ENCODE data around the gene GPRC5C.

Gene GPRC5C

DNA sequence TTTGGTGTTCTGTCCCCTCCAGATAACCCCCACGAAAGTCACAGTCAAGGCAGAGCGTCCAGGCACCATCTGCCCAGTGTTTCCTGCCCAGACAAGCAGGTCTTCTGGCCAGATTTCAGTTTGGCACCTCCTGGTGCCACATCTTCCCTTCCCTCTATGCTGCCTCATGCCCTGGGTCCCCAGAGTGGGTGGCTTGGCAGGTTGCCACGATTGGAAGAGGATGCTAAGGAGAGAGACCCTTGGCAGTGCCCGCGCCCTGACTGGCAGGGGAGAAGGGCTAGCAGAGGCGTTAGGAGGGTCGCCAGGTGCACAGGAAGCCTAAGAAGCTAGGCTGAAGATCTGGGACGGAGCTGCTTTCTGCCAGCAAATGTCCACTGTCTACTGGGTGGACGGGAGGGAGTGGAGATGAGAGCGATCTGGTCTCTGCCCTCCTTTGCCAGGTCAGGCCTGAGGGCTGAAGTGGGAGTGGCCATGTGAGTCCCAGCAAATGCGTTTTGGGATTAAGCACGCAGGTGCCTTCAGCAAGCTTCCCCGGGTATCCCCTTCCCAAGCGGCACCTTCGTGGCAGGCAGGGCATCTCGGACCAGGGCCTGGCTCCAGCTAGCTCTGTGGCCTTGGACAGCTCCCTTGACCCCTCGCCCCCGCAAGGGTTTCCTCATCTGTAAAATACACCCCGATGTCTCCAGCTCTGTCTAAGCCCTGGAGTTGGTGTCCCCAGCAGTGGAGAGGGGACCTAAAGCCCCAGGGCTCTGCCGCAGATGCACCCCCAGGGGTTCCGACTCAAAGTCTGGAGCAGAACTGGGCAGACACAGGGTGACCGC lies 21.2 kb downstream of the GPRC5C start:
- no peak for DNase-seq

DNA sequence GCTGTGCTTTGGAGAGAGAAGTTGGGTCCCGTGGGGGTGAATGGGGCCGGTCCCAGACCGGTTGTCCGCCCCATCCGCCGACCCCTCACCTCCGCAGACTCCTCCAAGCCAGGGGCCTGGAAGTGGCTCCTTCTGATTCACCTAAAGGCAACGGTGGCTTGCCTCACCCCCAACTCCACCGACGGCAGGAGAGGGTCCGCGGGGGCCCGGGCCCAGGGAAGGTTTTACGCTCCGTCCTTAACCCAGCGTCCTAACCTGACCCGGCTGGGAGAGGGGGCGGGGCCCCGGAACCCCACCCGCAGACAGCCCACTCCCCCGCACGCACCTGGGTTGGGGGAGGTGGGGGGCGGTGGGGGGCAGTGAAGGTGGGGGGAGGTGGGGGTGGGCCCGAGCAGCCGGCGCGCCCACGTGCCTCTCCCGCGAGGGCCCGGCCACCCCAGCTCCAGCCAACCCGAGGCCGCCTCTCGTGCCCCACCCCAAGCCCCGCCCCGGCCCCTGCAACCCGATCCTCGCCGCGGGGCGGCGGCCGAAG lies 21.8 kb downstream of the GPRC5C start:
- peak; percentile 48 for DNase-seq

DNA sequence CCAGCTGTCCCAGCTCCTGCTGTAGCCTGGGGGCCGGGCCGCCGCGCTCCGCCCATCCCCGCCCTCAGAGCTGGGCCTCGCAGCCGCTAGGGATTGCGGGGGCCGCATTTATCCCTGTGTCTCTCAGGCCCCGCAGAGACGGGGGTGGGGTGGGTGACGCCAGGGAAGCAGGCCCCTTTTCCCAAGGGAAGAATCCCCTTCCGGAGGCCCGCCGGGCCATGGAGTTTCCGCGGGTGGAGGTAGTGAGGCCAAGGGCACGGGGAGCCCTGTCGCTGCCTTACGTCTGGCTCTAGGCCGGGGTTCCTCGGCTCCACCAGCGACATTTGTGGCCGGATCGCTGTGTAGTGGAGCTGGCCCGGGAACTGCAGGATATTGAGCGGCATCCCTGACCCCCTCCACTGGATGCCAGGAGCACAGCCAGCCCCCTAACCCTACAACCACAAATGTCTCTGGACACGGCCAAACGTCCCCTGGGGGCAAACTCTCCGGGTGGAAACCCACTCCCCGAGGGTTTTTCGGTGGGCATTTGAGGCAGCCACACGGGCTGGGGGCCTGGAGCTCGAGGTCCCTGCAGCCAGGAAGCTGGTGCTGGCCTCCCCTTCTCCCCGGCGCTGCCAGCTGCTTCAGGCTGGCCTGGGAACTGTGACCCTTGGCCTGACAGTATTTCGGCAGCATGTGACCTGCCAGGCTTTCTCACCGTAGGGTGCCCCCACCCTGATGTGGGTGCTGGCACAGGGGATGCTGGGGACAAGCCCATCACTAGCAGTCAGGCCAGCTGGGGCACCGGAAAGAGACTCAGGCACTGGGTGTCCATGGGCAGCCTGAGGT lies 22.5 kb downstream of the GPRC5C start:
- DNase-seq, result no peak

DNA sequence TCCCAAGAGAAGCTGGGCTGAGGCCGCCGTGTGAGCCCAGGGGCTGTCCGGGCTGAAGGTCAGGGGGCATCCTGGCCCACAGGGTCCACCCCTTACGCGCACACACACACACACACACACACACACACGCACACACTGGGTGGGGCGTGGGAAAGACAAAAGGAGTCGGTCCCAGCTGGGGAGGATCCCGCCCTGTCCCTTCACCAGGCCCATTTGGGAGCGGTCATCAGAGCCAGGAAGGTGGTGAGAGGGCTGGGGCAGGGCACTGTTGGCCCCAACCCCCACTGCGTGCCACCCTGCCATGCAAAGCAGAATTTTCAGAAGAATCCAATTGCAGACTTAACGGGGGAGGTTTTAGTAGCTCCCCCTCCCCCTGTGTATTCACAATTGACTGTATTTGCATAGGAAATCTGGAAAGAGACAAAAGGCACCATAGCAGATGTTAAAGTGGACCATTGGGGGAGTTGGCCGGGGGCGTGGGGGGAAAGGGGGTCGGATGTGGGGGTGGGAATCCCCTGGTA lies 23.2 kb downstream of the GPRC5C start:
- DNase-seq, result no peak

DNA sequence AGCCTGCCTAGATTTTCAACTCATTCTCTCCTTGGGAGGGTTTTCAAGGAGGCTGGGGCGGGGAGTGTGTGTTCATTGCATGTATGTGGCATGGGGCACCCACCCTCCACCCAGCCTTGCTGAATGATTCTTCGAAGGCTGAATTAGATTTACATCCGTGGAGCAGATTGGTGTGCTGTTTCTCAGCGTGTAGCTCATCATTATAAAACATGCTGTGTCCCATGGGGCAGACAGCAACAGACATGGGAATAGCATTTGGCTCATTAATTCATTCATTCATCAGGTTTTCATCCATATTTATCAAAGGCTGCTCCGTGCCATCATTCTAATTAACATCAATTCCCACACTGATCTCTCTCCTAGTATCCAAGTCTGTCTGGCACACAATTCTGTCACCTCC lies 23.9 kb downstream of the GPRC5C start:
- no peak for DNase-seq

DNA sequence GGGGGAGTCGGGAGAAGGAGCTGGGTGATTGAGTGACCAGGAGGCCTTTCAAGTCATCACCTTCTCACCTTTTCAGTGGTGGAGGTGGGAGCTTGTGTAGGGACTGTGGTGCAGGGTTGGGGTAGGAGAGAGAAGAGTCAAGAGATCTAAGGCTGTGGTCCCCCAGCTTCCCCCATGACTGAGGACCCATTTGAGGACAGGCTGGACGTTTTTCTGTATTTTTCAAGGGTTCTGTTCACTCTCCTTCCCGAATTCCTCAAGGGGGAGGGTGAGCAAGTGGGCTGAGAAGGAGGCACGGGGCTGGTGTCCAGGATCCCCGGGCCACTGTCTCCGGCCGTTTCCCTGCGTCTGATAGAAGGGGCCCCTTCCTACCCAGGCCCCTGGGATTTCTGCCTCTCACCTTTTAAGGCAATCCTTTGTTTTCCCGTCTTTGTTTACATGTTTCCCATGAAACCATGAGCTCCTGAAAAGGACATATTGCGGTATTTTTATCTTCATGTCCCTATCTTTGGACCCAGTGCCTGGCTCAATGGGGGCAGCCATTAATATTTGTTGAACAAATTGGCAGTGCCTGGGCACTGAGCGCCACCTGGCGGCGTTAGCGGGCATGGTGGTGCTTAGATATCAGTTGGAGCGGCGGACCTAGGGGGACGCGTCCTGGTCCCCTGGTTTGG lies 25.4 kb downstream of the GPRC5C start:
- DNase-seq, result peak; percentile 53

DNA sequence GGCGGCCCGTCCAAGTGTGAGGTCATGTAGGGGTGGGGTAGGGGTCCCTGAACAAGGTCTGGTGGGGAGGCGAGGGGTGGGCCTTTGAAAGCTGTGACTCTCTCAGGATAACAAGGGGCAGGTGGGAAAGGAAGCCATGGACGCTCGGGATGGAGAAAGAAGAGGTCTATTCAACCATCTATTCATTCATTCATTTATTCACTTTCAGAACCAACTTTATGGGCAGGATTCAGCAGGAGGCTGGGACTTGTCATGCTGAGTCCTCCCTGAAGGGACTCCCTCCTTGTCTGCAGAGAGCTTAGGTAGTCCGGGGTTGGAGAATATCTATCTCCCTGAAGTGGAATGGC lies 25.9 kb downstream of the GPRC5C start:
- no peak for DNase-seq

DNA sequence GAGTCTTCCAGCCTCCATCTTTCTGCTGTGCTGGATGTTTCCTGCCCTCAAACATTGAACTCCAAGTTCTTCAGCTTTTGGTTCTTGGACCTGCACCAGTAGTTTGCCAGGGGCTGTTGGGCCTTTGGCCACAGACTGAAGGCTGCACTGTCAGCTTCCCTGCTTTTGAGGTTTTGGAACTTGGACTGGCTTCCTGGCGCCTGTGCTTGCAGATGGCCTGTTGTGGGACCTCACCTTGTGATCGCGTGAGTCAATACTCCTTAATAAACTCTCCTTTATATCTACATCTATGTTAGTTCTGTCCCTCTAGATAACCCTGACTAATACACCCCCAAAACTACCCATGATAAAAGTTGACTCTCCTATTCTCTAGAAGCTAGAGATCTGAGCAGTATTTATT lies 26.9 kb downstream of the GPRC5C start:
- DNase-seq, result no peak

DNA sequence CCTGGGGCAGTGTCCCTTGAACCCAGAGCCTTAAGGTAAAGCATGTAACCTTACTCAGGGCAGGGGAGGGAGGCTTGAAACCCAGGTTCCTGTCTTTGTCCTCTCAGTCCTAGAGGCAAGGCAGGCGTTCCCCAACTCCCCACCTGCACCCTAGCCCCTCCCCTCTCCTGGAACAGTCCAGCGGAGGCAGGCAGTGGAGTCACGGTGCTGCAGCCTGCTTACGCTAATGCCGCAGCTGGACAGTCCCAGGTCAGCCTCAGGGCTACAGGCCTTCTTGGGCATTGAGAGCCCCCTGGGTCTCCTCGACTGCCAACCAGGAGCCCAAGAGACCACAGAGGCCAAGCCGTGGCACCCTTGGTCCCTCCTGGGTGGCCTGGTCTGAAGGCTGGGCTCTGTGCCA lies 27.7 kb downstream of the GPRC5C start:
- DNase-seq, result no peak

DNA sequence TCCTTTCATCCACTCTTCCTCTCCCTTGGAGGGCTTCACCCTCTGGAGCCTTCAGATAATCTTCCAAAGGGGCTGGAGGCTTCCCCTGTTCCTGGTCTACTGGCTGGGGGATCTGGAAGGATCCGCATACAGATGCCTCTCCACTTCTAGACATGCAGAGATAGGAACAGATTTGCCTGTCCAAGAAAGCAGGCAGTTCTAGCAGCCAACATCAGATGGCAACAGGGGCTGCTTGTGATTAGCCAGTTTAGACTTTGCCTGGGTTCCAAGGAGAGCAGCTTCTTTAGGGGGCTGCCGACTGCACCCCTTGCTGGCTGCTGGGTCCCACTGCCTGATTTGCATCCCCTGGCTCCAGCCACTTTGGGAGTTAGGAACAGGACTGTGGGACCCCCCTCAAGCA lies 28.4 kb downstream of the GPRC5C start:
- DNase-seq, result no peak

DNA sequence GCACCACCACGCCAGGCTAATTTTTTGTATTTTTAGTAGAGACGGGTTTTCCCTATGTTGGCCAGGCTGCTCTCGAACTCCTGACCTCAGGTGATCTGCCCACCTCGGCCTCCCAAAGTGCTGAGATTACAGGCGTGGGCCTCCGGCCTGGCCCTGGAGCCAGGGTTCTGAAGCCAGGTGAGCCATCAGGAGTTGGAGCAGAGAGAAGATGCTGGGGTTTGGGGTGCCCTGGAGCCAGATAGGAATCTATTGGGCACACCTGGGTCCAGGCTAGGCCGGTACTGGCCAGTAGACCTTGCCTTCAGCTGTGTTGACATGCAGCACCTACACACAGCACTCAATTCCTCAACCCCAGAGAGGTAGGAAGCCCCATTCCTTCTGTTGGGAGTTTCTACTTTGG lies 29.1 kb downstream of the GPRC5C start:
- no peak for DNase-seq

DNA sequence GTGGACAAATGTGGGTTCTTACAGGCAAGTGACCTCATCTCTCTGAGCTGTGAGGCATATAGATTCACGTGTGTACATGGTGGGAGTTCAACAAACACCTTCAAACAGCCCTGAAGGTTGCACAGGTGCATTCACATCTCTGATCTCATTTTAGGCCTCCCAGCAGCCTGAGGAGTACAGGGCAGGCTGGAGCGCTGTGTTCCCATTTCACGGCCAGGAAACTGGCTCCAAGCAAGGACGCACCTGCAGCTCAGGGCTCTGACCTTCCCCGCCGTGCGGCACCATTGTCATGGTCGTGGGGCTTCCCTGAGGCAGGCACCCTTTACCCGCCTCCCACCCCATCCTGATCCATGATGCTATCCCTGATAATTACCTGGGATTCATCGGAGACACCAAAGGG lies 29.7 kb downstream of the GPRC5C start:
- no peak for DNase-seq

DNA sequence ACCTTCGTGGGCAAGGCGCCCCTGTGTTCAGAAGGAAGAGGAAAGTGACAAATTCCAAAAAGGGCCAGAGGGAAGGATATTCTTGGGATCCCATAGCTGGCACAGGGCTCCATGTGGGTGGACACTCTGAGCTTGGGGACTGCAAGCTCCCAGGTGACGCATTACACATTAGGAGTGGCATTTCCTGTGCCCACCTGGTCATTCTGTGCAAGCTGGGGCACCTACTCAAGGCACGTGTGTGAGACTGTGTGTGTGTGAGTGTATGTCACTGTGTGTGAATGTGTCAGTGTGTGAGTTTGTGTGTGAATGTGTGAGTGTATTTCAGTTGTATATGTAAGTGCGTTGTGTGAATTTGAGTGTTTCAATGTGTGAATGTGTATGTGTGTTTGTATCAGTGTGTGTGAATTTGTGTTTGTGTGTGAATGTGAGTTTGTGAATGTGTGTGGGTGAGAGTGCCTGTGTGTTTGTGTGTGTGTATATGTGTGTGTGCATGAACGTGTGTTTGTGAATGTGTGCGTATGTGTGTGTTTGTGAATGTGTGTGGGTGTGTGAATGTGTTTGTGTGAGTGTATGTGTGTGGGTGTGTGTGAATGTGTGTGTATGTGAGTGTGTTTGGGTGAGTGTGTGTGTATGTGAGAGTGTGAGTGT lies 33.0 kb downstream of the GPRC5C start:
- DNase-seq, result no peak

DNA sequence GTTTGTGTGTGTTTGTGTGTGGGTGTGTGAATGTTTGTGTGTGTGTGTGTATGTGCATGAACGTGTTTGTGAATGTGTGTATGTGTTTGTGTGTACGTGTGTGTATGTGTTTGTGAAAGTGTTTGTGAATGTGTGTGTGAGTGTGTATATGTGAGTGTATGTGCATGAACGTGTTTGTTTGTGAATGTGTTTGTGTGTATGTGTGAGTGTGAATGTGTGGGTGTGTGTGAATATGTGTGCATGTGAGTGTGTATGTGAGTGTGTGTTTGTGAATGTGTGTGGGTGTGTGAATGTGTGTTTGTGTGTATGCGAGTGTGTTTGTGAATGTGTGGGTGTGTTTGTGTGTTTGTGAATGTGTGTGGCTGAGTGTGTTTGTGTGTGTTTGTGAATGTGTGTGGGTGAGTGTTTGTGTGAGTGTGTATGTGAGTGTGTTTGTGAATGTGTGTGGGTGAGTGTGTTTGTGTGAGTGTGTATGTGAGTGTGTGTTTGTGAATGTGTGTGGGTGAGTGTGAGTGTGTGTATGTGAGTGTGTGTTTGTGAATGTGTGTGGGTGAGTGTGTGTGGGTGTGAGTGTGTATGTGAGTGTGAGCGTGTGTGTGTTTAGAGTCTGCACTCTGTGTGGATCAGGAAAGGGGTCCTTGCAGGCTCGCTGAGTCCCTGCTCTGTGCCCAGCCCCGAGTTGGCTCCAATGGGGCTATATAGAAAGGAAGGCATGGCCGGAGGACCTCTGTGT lies 33.7 kb downstream of the GPRC5C start:
- DNase-seq, result no peak

DNA sequence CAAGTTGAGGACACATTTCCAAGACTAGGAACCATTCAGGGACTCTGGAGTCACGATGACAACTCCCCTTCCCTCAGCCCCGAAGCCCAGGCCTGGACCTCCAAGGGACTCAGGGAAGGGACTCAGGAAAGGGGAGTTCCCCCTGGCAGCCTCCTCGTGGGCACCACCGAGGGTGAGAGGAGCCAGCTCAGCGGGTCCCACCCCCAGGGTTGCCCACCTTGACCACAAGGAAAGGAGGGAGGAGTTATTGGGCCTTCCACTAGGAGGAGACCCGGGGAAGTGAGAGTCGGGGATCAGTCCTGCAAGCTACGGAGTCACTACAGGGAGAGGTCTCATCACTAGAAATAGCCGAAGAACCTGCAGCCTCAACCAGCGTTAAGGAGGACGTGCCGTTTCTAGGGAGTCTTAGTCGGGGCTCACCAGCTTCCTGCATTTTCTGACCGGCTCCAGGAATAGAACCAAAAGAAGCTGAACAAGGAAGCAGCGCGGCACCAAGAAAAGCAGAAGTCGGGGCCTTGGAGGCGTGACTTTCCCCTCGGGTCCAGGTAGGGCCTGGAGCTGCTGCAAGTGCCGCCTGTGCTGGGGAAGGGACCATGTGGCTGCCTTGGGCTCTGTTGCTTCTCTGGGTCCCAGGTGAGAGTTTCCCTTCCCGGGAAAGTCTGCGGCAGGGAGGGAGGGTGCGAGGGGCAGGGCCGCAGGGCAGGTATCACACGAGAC lies 34.4 kb downstream of the GPRC5C start, which contains the start of gene CD300A:
CD300A (plus strand) TSS at position 524 of the 717 bp plus-strand sequence; CDS start at position 594, 70 bp downstream.
- DNase-seq, result no peak

DNA sequence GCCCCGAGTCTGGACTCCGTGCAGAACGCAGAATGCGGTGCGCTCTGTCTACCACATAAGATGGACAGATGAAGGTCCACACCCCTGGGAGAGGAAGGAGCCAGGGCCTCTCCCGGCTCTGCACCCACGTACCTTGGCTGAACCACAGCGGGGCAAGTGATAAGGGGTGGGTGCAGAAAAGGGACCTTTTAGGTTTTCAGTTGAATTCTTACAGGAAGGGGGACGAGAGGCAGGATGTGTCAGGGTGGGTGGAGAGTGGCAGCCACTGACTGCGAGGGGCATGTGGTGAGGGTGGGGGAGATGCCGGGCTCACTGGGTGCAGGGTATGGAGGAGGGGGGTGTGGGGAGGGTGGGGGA lies 34.9 kb downstream of the GPRC5C start:
- no peak for DNase-seq

DNA sequence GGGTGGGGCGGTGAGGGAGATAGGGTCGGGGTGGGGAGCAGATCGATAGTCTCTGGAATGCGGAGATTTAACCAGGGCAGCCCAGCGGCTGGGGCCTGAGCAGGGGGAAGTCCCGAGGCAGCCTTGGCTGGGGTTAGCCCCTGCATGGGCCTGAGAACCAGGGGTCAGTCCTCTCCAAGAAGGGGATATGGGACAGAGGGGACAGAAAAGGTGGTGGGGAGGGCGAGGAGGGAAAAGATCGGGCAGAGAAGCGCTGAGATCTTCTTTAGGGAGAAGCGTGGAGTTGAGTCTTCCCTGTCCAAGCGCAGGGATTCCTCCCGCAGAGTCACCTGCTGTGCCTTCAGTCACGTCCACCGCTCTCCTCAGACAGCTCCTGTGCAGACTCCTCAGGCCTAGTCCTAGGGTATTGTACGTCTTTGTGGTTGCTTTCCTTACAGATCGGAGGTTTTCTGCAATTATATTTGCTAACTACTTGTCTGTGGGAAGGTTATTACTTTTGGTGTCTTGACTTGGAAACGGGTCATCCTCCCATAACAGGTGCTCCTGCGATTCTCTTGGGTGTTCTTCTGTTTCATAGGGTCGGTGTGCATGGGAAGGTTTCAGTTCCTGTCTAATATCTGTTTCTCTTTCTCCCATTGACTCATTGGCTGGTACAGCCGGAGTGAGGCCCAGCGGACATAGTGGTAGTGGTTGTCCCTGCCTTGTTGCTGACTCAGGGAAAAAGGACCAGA lies 35.5 kb downstream of the GPRC5C start:
- DNase-seq, result no peak

DNA sequence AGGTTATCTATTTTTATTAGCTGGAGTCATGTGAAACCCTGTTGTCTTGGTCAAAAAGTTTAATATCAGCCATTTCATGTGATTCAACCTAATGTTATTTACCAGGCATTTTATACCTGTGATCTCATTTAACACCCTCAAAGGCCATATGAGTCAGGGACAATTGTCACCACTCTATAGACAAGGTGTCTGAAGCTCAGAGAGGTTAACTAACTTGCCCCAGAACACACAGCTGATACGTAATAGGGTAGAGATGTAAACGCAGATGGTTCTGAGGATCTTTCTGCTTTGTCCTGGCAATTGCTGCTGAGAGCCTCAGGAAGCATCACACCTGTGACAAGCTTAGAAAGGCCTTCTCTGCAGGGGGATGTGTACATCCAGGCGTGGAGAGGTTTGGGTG lies 39.5 kb downstream of the GPRC5C start:
- no peak for DNase-seq

DNA sequence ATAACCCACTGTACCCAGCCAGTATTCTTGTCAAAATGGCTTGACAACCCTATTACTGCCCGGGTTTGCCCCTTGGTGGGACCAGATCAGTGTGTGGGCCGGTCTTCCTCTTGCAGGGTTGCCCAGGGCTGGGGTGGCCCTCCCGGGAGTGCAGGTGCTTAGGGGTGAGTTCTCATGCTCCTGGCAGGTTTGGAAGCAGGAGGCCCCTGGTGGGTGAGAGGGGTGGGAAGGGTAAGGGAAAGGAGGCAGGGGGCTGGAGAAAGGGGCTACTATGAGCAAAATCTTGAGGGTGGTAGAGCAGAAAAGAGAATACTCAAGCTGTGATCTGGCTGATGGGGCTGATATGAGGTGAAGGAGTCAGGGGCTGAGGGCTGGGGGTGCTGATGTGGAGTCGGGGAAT lies 41.0 kb downstream of the GPRC5C start:
- no peak for DNase-seq

DNA sequence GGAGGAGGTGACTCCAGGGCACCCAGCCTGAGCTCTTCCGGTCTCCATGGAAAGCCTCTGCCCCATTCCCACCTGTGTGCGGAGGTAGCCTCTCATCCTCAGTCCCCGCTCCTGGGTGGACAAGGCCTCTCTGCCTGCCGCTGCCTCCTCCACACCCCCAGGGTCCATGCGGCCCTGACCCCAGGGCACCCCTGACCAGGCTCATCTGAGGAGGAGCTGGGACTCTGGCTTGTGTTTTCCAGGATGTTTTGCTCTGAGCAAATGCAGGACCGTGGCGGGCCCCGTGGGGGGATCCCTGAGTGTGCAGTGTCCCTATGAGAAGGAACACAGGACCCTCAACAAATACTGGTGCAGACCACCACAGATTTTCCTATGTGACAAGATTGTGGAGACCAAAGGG lies 41.4 kb downstream of the GPRC5C start:
- no peak for DNase-seq
